Stomach (tissue), 4 donors: ENCODE data around the gene TWF2.

Experiments used
- CTCF ChIP-seq, 7 experiments: fragments of 450-650 bp in 4 of 7; fragments of 200-600 bp in 3 of 7; sonication (generic) in 3 of 7; IDR thresholded peaks; one replicate each; pipeline ENCODE4 v1.5.1; 2016 to 2019; ENCODE audit warnings: antibody characterized with exemption in 7 of 7, control low read depth in 2 of 7, mild to moderate bottlenecking in 1 of 7
- EP300 ChIP-seq: sonication (generic); formaldehyde crosslinking; IDR thresholded peaks from one replicate; pipeline ENCODE4 v1.6.1; 2017; ENCODE audit warnings: antibody characterized with exemption
- POLR2A ChIP-seq, 4 donors: fragments of 450-650 bp; IDR thresholded peaks; one replicate each; pipeline ENCODE4 v1.6.1; 2016; ENCODE audit warnings: antibody characterized with exemption in 4 of 4, control low read depth in 2 of 4, mild to moderate bottlenecking in 1 of 4, moderate library complexity in 1 of 4
- POLR2AphosphoS5 ChIP-seq, 3 donors: sonication (generic); formaldehyde crosslinking; IDR thresholded peaks; one replicate each; pipeline ENCODE4 v1.6.1; 2016; ENCODE audit warnings: antibody characterized with exemption in 3 of 3

GRCh38 chr3:52259448-52259847 lies 20.5 kb upstream of the TWF2 start:
- no peak for TF ChIP-seq POLR2A (IDR thresholded peaks at IDR 0.05)
- TF ChIP-seq CTCF (IDR thresholded peaks at IDR 0.05): no peak
- no peak for TF ChIP-seq POLR2AphosphoS5 (IDR thresholded peaks at IDR 0.05)
- TF ChIP-seq EP300: no peak
